Suppressor macrophage treated with lipopolysaccharide for 1 hour (primary cell): ENCODE measurements around the gene BMERB1.
A peak's percentile ranks its signal among the peaks of the same experiment; 100 is the strongest.
"Not testable (repeated sequence)": the region's sequence is repeated elsewhere in the genome, so short reads cannot be mapped to it uniquely, and the experiment has no call there.

ENCODE experiments used
- DNase-seq, 3 donors: peaks; one replicate each; pipeline ENCODE4 v3.0.0-alpha.2; 2020 to 2022

BMERB1 gene

GRCh38 chr16:15567823-15568222, 133.4 kb downstream of the BMERB1 start:
- no peak for DNase-seq

- not testable (repeated sequence) for DNase-seq
Observed at GRCh38 chr16:15570666-15571065, 136.3 kb downstream of the BMERB1 start.

GRCh38 chr16:15571557-15571956, 137.2 kb downstream of the BMERB1 start:
- peak; percentile 41 to 51 (median 50) for DNase-seq

- peak in 2 of 3 donors; percentile 36 to 45 for DNase-seq
Observed at GRCh38 chr16:15572329-15573001, 138.1 kb downstream of the BMERB1 start.

GRCh38 chr16:15573274-15573895, 139.0 kb downstream of the BMERB1 start:
- no peak for DNase-seq

GRCh38 chr16:15573896-15574613, 139.7 kb downstream of the BMERB1 start:
- DNase-seq, result not testable (repeated sequence)

GRCh38 chr16:15574614-15574948, 140.2 kb downstream of the BMERB1 start:
- no peak for DNase-seq

GRCh38 chr16:15575293-15576049, 141.1 kb downstream of the BMERB1 start:
- DNase-seq, result peak in 1 of 3 donors; percentile 27

GRCh38 chr16:15576960-15577958, 142.9 kb downstream of the BMERB1 start:
- no peak for DNase-seq

- no peak for DNase-seq
Observed at GRCh38 chr16:15578824-15579223, 144.4 kb downstream of the BMERB1 start.

GRCh38 chr16:15581127-15581815, 146.9 kb downstream of the BMERB1 start:
- DNase-seq, result no peak

GRCh38 chr16:15583526-15583925, 149.1 kb downstream of the BMERB1 start:
- no peak for DNase-seq

- no peak for DNase-seq
Observed at GRCh38 chr16:15585956-15586355, 151.6 kb downstream of the BMERB1 start.

- DNase-seq, result no peak
Observed at GRCh38 chr16:15586716-15587115, 152.3 kb downstream of the BMERB1 start.

GRCh38 chr16:15587152-15587825, 152.9 kb downstream of the BMERB1 start:
- no peak for DNase-seq

GRCh38 chr16:15592324-15592723, 157.9 kb downstream of the BMERB1 start:
- no peak for DNase-seq

GRCh38 chr16:15593235-15593634, 158.8 kb downstream of the BMERB1 start:
- DNase-seq, result peak; percentile 82 to 90 (median 85)

- peak; percentile 22 to 51 (median 32) for DNase-seq
Observed at GRCh38 chr16:15594711-15595320, 160.4 kb downstream of the BMERB1 start.

- no peak for DNase-seq
Observed at GRCh38 chr16:15597135-15597534, 162.7 kb downstream of the BMERB1 start.
